Brain microvascular endothelial cell (primary cell): ENCODE data around the gene RNASE7.
"Not testable (repeated sequence)": the region's sequence is repeated elsewhere in the genome, so short reads cannot be mapped to it uniquely, and the experiment has no call there.

ENCODE experiments used
- DNase-seq: peaks from one replicate; pipeline ENCODE4 v3.0.0-alpha.2; 2020
- H3K27ac ChIP-seq: fragments of 250-450 bp; sonication (Bioruptor Pico); 2 replicates; pipeline ENCODE4 v1.5.1; 2020; ENCODE audit warnings: mild to moderate bottlenecking, moderate library complexity
- H3K27me3 ChIP-seq: fragments of 250-450 bp; sonication (Bioruptor Pico); replicated peaks from 2 replicates; pipeline ENCODE4 v1.5.1; 2020; ENCODE audit warnings: mild to moderate bottlenecking
- H3K36me3 ChIP-seq: fragments of 250-450 bp; sonication (Bioruptor Pico); replicated peaks from 2 replicates; pipeline ENCODE4 v1.5.1; 2020; ENCODE audit warnings: mild to moderate bottlenecking
- H3K4me3 ChIP-seq: 2 replicates; pipeline ENCODE4 v1.5.1; 2011; ENCODE audit warnings: low read depth, mild to moderate bottlenecking, control low read depth, low read length, moderate library complexity
- CTCF ChIP-seq: IDR thresholded peaks from 2 replicates; pipeline ENCODE4 v1.5.1; 2011; ENCODE audit warnings: low read depth, mild to moderate bottlenecking, moderate library complexity, low read length, control low read depth, inconsistent platforms; ENCODE audit errors: missing control alignments
- in situ Hi-C: cut with HindIII; loops from 2 replicates; pipeline ENCODE4 v1.10.0; 2017; ENCODE audit warnings: low sequenced_read_pairs, low pct_ligation_motif_present

Gene RNASE7

GRCh38 chr14:20998674-20999366 is 43.3 kb upstream of the RNASE7 start, which contains the start of gene SLC39A2:
SLC39A2 (plus strand) TSS chr14:20999293; CDS start chr14:20999447, 154 bp downstream.
- peak; percentile 72 for DNase-seq
- H3K36me3 ChIP-seq, result peaks cover 26% of the 10 kb centered on the region
- H3K4me3 ChIP-seq, result no peak within 1 kb of the TSS
- no peak within 1 kb of the TSS for H3K27ac ChIP-seq
- in situ Hi-C loops, result no loop called here
- no peak for TF ChIP-seq CTCF
- no peaks in the 10 kb centered on the region for H3K27me3 ChIP-seq

GRCh38 chr14:20999591-20999990 is 42.6 kb upstream of the RNASE7 start:
- H3K27me3 ChIP-seq, result no peaks in the 10 kb centered on the region
- in situ Hi-C loops, result no loop called here
- H3K36me3 ChIP-seq, result peaks cover 19% of the 10 kb centered on the region
- no peak for TF ChIP-seq CTCF
- no peak for DNase-seq
- no peak overlapping the region for H3K27ac ChIP-seq
- H3K4me3 ChIP-seq, result no peak overlapping the region

- no peak for DNase-seq
- in situ Hi-C loops, result no loop called here
- H3K27me3 ChIP-seq, result no peaks in the 10 kb centered on the region
- no peak for TF ChIP-seq CTCF
- H3K36me3 ChIP-seq, result peaks cover 3% of the 10 kb centered on the region
- no peak overlapping the region for H3K4me3 ChIP-seq
- H3K27ac ChIP-seq, result no peak overlapping the region
Observed at GRCh38 chr14:21001218-21001617, 40.9 kb upstream of the RNASE7 start.

- in situ Hi-C loops, result no loop called here
Observed at GRCh38 chr14:21003788-21004346, 38.3 kb upstream of the RNASE7 start.

GRCh38 chr14:21009721-21010120 is 32.4 kb upstream of the RNASE7 start:
- in situ Hi-C loops, H3K36me3 ChIP-seq: not testable (repeated sequence)

More at GRCh38 chr14:21003788-21004346, 38.3 kb upstream of the RNASE7 start:
- Histone ChIP-seq H3K4me3 (no peak overlapping the region), H3K36me3 (no peaks in the 10 kb centered on the region), H3K27ac (no peak overlapping the region), H3K27me3 (no peaks in the 10 kb centered on the region)
- no peak for TF ChIP-seq CTCF
- no peak for DNase-seq

GRCh38 chr14:21011136-21011535 is 31.0 kb upstream of the RNASE7 start:
- Histone ChIP-seq H3K36me3 (no peaks in the 10 kb centered on the region), H3K4me3 (no peak overlapping the region), H3K27me3 (no peaks in the 10 kb centered on the region), H3K27ac (no peak overlapping the region)
- in situ Hi-C loops, result no loop called here
- no peak for TF ChIP-seq CTCF
- no peak for DNase-seq

More at GRCh38 chr14:21009721-21010120, 32.4 kb upstream of the RNASE7 start:
- not testable (repeated sequence) for DNase-seq, H3K4me3 ChIP-seq, H3K27me3 ChIP-seq, H3K27ac ChIP-seq
